ENCODE results near the gene ADAP1.
"Not testable (repeated sequence)": the region's sequence is repeated elsewhere in the genome, so short reads cannot be mapped to it uniquely, and the experiment has no call there.

The ADAP1 gene

DNA sequence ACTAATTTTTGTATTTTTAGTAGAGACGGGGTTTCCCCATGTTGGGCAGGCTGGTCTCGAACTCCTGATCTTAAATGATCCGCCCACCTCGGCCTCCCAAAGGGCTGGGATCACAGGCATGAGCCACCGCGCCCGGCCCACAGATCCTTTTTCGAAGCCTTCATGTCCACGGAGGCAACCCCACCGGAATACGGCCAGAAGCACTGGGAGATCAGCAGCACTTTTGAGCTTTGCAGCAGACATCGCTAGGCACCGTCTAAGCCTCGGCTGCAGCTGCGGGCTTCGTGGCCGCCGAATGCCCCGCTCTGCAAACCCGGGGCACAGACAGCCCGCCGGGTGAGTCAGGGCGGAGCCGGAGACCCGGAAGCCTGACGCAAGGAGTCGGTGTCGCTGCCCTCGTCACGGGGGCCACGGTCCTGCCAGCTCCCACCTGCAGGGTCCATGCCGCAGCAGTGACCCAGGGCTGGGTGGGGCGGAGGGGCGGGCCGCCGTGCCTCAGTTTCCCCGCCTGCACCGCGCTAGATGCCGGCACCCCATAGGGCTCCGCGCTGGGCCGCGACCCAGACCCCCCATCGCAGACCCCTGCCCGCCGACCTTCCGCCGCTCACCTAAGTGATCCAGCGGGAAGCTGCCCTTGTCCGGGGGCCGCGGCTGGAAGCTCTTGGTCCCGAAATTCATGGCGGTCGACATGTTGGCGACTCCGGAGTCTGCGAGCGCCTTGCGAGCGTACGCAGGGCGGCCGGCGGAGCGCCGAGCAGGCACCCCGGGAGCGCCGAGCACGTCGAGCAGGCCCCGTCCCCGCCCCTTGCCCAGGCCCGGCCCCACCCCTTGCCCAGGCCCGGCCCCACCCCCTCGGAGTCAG, 20.6 kb upstream of the ADAP1 start, which contains the start of gene COX19:
TSS of gene COX19 (minus strand) at position 730 of the 862 bp plus-strand sequence. CDS start at position 690, 40 bp downstream.
- peak; percentile 79 to 86 for DNase-seq (ENCODE audit: low read depth in 2 of 2)

DNA sequence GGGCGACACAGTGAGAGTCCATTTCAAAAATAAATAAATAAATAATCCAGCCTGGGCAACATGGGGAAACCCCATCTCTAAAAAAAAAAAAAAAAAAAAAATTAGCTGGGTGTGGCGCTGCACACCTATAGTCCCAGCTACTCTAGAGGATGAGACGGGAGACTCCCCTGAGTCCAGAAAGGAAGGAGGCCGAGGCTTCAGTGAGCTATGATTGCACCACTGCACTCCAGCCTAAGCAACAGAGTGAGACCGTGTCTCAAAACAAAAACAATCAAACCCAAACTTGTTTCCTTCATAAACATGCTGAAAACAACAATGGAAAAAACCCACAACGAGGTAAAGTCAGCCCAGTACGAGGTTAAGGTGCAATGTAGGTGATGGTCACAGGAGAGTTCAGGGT, 19.7 kb upstream of the ADAP1 start:
- DNase-seq (ENCODE audit: low read depth in 2 of 2) = no peak

DNA sequence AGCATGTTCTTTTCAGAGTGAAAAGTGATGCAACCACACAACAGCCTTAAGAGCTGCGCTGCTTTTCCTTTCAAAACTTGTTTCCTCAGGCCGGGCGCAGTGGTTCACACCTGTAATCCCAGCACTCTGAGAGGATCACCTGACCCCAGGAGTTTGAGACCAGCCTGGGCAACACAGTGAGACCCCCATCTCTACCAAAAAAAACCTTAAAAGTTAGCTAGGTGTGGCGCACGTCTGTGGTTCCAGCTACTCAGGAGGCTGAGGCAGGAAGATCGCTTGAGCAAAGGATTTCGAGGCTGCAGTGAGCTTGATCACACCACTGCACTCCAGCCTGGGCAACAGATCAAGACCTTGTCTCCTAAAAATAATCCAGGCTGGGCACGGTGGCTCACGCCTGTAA, 18.8 kb upstream of the ADAP1 start:
- DNase-seq (ENCODE audit: low read depth in 2 of 2) = no peak

DNA sequence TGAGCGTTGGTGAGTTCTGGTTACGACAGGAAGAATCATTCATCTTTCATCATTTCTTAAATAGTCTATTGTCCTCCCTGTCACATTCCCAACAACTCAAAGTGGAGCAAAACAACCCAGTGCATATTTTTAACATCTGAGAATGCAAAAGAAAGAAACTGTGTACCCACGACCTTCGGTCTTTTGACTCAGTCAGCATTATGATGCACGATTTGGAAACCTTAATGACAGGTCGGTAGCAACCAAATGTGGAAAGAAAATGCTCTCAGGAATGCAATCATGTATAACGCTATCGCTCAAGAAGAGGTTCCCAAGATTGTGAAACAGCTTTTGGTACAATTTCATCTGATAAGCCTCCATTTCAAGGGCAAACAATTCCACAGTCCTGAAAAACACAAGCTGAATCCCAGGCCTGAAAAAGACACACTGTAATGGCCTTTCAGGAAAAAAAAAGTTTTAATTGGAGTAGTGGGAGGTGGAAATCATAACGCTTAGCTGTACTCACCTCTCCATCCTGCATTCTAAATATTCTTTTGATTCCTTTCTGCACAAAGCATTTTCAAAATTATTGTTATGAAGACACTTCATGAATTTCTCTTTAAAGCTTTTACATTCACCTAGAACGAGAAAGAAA, 18.3 kb upstream of the ADAP1 start:
- DNase-seq (ENCODE audit: low read depth in 2 of 2) = no peak

DNA sequence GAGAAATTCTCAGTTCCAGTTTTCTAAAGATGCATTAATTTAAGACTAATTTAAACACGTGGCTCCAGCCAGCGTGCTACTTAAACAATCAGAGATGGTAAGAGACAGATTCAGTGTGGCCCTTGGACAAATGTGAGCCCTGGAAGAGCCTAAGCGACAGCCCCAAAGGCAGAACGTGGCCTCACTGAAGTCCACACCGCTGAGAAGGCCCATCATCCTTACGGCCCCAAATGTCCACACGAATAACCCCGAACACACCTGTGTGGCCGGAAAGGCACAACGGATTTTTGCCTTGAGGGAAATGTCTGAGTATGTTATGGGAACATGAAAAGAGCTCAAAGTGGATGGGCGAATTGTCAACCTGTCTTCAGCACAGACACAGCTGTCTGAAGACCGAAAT, 17.6 kb upstream of the ADAP1 start:
- DNase-seq (ENCODE audit: low read depth in 2 of 2) = no peak

DNA sequence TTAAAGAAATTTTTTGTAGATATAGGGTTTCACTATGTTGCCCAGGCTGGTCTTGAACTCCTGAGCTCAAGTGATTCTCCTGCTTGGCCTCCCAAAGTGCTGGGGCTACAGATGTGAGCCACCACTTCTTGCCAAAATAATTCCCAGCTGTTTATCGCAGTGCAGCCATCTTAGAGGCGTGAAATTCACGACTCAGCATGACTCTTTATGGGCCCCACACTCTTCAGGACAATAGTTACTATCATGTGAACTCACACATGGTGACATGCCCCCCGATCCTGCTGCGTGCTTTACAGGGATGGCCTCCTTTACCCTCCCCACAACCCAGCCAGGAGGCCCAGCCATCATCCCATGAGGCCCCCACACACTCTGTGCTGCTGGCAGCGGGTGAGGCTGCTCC, 16.3 kb upstream of the ADAP1 start:
- DNase-seq (ENCODE audit: low read depth in 2 of 2) = no peak

DNA sequence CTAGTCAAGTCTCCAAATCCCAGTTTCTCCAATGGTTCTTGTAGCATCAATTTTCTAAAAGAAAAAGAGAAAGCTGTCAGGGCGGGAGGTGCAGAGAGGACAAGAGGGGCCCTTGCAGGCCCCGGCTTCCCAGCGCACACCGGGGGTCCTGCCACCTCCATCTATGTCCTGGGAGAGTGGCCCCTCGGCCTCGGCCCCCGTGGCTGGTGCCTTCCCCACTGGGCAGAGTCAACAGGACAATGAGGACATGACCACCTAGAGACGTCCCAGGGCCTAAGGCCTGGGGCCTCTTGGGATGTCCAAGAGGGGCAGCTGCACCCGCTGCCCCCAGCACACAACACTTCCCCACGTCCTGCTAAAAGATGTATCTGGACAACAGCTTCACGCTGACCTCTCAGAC, 14.9 kb upstream of the ADAP1 start:
- DNase-seq (ENCODE audit: low read depth in 2 of 2) = no peak

DNA sequence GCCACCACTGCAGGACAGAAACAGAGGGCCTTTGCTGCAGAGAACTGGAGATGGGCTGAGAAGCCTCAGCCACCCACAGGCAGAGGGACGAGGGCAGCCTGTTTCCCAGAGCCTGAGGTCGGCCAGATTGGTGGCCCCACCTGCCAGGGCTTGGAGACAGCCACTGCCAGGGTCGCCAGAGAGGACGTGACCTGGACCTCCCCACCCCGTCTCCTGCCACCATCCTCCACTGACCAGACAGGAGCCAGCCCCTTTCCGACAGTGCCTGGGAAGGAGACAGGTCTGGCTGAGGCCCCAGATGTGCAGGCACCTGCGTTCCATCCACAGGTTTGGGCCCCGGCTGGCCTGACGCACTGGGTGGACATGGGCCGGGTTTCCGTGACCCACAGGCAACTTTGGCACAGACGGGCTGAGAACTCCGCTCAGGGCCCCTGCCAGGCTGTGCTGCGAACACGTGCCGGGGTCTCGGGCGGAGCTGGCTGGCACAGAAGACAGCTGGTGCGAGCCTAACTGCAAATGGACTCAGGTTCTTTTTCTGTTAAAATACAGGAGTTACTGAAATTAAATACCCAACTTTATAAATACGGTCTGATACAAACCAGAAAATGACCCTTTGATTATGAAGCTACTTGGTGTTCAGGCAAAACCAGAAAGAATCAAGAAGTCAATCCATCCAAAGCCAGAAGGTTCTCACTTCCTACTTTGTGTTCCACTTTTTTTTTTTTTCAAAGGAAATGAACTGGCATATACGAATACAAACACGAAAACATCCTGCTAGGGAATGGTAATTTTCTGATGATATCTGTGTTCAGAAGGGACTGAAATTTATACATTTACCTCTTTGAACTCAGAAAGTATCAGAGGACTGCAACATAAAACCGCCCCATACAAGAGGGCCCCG, 14.0 kb upstream of the ADAP1 start:
- no peak for DNase-seq (ENCODE audit: low read depth in 2 of 2)

DNA sequence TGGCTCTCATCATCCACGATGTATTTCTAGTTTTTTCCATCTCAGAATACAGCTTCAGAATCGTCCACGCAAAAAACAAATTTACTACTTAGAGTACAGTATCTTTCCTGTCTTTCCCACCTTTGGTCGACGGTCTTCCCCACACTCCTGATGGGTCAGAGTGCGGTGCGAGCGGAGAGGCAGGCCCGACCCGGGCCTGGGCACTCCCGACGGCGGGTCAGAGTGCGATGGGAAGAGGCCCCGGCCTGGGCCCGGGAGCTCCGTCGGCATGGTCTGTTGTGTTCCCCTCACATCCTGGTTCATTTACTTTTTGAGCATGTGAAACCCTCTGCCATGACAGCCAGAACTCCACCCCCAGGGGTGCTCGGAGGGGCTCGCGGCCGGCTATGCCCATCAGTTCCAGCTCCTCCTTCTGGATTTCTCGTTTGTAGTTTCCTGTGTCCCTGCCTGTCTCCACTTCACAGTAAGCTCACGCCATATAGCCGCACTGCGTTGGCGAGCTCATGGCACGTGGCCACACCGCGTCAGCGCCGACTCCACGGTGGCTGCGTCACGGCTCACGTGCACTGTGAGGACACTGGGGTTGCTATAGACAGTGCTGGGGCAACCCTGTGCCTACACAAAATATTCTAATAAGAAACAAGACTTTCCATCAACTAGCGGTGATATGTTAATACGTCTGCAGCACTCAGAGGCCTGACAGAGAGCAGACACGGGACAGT, 13.0 kb upstream of the ADAP1 start:
- DNase-seq (ENCODE audit: low read depth in 2 of 2) = no peak

DNA sequence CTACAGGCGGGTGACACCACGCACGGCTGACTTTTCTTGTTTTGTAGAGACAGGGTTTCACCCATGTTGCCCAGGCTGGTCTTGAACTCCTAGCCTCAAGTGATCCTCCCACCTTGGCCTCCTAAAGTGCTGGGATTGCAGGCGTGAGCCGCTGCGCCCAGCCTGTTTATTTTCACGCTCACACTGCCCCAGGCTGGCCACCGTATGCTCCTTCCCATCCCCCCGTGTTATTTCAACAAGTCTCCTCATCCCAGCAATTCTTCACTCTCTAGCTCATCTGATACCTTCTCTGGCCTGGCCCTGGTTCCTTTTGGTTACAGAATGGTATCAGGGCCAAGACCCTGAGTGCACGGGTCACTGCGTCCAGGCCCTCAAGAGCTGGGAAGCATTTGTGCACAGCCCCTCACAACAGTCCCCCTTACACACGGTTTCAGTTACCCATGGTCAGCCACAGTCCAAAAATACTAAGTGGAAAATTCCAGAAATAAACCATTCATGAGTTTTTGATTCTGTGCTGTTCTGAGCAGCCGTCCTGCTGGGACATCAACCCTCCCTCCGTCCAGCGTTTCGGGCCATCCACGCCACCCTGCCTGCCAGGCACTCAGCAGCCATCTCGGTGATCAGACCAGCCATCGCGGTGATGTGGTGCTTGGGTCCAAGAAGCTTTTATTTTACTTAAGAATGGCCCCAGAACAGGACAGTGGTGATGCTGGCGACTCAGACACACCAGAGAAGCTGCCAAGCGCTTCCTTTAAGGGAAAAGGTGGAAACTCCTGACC, 12.0 kb upstream of the ADAP1 start:
- no peak for DNase-seq (ENCODE audit: low read depth in 2 of 2)

DNA sequence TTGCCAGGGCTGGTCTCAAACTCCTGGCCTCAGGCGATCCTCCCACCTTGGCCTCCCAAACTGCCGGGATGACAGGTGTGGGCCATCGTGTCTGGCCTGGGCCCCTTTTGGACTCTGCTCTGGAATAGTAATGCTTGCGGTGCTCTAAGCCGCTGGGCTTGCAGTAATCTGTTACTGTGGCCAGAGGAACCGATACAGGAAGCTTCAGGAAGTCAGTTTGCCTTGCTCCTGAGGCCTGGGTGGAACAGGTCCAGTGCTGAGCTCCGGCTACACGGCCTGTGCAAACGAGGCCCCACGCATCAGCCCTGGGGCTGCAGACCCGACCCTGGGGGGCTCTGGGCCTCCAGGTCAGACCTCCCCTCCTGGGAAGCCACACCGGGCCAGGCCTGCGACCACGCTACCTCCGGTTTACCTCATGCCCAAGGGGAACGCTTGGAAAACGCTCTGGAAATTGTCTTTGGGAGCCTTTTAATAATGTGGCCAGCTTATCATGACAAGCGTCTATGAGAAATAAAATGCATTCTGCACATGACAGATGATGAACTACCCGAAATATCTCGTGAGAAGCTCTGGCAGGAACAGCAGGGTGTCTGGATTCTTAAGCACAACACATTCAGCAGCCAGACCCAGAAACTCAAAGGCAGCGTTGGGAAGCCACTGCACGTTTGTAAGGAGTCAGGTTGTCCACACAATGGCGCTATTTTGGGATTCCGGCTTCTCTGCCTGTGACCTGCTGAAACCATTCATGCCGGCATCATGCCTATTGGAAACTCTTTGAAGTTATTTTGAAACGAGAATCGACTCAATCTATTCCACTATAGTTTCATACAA, 10.1 kb upstream of the ADAP1 start:
- no peak for DNase-seq (ENCODE audit: low read depth in 2 of 2)

DNA sequence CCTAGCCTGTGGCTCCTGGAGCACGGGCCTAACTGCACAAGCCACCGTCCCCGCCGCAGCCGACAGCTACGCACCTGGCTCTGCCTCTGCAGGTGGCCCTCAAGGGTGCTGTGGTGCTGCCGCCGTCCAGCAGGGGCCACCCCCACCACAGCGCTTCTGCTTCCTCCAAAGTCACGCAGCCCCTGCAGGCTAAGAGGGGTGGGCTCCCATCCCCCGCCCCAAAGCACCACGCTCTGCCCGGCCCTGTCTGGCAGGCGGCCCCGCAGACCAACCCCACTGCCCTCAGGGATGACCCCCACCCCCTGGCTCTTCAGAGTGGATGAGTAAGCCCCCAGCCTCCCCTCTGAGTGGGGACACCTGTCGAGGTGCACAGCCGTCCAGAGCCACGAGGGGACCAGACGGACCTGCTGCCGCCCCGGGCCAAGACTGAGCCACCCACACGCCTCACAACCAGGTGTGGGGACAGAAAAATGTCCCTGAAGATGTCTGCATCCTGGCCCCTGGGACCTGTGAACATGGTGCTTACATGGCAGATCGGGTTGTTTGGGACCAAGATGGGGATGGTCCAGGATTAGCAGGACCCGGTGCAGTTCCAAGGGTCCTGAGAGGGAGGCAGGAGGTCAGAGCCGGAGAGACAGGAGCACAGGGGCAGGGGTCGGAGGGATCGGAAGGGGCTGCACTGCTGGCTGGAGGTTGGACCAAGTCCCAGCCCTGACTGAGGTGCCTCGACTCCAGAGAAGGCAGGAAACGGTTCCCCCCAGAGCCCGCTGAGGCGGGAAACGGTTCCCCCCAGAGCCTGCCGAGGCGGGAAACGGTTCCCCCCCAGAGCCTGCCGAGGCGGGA, 9.0 kb upstream of the ADAP1 start:
- DNase-seq (ENCODE audit: low read depth in 2 of 2) = no peak

DNA sequence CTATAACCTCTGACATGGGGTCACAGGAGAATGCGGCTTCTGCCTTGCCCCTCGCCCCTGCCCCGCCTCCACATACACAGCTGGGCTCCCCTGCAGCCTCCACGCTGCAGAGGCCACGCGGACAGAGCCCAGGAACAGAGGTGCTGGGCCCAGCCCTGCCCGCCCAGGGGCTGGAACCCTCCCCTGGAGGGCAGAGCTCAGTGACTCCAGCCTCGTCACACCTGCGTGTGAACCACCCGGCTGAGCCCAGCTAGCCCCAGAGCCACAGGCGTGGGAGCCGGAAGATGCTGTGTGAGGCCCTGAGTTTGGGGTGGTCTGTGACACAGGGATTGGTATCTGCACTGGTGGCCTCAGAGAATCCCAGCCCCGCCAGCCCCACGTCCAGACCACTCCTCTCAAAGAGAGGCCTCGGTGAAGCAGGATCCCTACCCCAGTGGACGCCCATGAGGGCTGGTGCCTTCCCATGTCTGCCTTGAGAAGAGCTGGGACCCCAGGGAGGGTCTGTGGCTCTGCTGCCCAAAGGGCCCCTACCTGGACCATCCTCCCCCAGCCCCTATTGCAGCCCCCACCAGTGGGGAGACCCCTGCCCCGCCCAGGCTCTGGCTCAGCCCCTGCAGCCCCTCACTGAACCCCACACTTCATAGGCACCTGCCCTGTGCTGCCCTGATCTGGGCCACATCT, 8.1 kb upstream of the ADAP1 start:
- DNase-seq (ENCODE audit: low read depth in 2 of 2) = no peak

DNA sequence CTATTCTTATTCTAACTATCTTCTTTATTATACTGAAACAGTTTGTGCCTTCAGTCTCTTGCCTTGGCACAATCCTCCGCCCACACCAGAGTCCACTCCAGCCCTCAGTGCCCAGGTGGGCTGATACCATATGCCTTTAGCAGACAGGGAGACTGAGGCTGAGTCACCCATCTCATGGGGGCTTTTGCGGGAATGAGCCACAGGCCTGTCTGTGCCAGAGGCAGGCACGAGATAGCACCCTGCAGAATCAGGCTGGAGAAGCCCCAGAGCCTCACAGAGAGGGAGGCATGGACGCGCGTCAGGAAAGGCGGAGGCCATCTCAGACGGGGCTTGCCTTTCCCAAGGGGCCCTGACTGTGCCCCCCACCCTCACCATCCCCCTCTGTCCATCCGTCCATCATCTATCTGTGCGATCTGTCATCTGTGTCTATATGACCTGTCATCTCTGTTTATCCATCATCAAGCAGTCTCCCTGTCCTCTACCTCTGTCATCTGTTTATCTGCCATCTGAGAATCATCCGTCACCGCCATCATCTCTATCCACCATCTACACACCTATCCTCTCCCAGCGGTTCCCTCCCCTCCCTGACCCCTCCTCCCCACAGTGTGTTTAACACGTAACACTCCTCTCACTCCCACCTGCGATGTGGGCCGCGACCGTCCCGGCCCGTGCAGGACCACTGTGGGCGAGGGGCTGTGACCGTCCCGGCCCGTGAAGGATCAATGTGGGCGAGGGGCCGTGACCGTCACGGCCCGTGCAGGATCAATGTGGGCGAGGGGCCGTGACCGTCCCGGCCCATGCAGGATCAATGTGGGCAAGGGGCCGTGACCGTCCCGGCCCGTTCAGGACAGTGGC, 7.3 kb upstream of the ADAP1 start:
- no peak for DNase-seq (ENCODE audit: low read depth in 2 of 2)

DNA sequence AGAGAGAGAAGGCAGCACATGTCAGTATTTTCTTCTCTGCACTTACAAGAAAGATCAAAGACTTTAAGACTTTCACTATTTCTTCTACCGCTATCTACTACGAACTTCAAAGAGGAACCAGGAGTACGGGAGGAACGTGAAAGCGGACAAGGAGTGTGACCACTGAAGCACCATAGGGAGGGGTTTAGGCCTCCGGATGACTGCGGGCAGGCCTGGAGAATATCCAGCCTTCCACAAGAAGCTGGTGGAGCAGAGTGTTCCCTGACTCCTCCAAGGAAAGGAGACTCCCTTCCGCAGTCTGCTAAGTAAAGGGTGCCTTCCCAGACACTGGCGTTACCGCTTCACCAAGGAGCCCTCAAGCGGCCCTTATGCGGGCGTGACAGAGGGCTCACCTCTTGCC, 6.5 kb upstream of the ADAP1 start:
- not testable (repeated sequence) for DNase-seq (ENCODE audit: low read depth in 2 of 2)

DNA sequence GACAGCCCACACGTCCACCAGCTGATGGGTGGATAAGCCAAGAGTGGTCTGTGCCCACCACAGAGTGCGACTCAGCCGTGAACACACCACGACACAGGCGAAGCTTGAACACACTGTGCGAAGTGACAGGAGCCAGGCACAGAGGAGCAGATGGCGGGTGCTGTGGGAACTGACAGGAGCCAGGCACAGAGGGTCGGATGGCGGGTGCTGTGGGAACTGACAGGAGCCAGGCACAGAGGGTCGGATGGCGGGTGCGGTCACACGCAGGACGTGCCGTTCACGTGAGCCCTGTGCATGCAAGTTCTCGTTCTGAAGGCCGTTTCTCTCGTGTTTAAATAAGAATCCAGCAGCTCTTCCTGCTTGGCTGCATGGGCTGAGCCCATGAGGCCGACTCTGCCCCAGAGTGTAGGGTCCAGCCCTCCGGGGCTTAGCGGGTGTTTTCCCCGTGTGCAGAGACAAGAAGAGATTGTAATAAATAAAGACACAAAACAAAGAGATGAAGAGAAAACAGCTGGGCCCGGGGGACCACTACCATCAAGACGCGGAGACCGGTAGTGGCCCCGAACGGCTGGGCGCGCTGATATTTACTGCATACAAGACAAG, 5.9 kb upstream of the ADAP1 start:
- DNase-seq (ENCODE audit: low read depth in 2 of 2) = no peak

DNA sequence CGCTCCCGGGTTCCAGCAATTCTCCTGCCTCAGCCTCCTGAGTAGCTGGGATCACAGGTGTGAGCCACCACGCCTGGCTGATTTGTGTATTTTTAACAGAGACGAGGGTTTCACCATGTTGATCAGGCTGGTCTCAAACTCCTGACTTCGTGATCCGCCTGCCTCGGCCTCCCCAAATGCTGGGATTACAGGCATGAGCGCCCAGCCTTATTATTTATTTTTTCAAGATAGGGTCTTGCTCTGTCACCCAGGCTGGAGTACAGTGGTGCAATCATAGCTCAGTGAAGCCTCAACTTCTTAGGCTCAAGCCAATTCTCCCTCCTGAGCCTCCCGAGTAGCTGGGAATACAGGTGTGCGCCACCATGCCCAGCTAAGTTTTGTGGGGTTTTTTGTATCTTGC, 5.3 kb upstream of the ADAP1 start:
- DNase-seq (ENCODE audit: low read depth in 2 of 2) = not testable (repeated sequence)

All from stimulated activated CD4-positive, alpha-beta T cell treated with anti-CD3 and anti-CD28 coated beads, Interleukin-1b, Interleukin-23, amount 100 ng/mL, for 1 hour (primary cell).